Activated CD4-positive, alpha-beta T cell treated with anti-CD3 and anti-CD28 coated beads, Interleukin-2, amount 50 U/mL, for 1 hour (primary cell): ENCODE measurements around the gene MAP2.

Source experiments
- DNase-seq: peaks from one replicate; pipeline ENCODE4 v3.0.0-alpha.2; 2020

MAP2 gene

DNA sequence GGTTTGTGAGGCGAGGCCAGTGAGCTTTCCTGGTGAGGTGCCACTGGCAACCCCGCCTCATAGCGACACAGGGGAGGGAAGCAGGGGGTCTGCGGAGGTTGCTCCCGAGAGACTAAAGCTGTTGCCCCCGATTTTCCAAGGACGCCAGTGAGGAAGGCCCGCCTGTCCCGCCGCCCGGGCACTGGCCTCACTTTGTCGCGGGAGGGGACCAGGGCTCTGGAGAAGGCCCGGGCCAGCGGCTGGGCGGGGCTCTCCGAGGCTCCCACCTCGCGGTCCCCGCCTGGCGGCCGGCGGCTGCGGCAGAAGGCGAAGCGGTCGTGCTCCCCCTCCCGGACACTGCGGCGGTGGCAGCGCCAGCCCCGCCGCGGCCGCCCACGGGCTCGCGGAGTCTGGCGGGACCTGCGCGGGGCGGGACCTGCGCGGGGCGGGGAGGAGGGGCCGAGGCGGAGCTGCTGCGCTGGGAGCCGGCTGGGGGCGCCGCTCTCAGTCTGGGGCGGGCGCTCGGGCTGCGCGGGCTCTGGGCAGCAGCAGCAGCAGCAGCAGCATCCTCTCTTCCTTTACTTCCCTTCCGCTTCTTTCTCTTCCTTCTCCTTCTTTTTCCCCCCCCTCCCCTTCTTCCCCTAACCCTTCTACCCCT lies at the start of gene MAP2:
TSS of gene MAP2 (plus strand) at position 486 of the 637 bp plus-strand sequence. CDS start 229,124 bp downstream, outside the sequence.
- peak; percentile 26 for DNase-seq

- no peak for DNase-seq
Observed at GRCh38 chr2:209376686-209377085, 47.2 kb upstream of the MAP2 start.

DNA sequence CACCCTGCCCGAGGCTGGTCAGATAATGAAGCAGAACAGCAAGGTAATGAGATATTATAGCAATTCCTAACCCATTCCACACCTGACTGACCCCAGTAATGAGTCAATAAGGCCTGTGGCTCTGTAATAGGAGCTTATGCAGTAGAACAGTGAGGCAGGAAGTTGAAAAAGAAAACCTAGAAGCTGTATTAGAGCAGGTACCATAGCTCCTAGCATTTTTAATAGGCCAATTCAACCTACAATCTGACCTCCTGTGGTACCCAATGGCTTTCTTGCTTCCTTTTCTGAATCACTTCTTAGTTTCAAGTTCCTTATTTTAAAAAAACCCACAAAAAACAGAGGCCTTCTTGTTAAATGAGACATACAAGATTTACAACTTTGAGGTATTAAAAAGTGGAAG lies 43.6 kb upstream of the MAP2 start:
- DNase-seq, result no peak

DNA sequence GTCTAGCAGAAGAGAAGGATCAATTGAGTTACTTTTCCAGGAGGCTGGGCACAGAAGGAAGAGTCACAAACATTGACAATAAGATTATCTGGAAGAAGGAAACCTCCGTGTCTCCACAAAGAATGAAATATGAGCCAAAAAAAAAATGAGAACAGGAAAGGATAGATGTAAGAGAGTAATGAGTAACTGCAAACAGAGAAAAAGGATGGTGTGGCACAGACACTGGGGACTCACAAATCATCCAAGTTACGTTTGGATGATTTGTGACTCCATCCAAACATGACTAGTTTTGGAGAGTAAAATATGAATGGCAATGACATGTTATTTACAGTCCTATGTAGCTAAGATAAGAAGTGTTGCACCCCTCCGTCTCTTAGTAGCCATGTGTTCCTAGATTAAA lies 42.8 kb upstream of the MAP2 start:
- no peak for DNase-seq

- DNase-seq, result no peak
Observed at GRCh38 chr2:209382775-209383174, 41.1 kb upstream of the MAP2 start.

DNA sequence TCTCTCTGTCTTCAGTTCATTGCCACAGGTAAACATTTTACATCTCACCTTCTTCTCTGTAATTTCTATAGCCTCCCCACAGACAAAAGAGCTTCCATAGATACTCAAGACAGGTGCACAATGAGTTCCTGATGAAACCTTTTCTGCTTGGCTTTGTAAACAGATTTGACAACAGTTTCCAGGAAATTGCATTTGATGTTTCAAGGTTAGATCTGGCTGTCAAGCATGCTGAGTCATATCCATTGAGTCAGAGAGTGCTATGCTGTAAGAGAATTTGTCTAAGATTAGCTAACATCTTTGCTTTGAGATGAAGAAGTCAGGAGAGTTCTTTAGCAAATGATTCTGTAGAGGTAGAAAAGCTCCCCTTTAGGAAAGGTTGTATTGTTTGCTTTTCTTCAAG lies 40.6 kb upstream of the MAP2 start:
- DNase-seq, result no peak

DNA sequence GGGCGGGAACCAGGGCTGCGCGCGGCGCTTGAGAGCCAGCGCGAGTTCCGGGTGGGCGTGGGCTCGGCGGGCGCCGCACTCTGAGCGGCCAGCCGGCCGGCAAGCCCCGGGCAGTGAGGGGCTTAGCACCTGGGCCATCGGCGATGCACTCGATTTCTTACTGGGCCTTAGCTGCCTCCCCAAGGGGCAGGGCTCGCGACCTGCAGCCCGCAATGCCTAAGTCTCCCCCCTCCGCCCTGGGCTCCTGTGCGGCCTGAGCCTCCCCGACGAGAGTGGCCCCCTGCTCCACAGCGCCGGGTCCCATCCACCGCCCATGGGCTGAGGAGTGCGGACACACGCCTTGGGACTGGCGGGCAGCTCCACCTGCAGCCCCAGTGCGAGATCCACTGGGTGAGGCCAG lies 36.5 kb upstream of the MAP2 start:
- no peak for DNase-seq

- DNase-seq, result no peak
Observed at GRCh38 chr2:209388446-209389037, 35.3 kb upstream of the MAP2 start.

DNA sequence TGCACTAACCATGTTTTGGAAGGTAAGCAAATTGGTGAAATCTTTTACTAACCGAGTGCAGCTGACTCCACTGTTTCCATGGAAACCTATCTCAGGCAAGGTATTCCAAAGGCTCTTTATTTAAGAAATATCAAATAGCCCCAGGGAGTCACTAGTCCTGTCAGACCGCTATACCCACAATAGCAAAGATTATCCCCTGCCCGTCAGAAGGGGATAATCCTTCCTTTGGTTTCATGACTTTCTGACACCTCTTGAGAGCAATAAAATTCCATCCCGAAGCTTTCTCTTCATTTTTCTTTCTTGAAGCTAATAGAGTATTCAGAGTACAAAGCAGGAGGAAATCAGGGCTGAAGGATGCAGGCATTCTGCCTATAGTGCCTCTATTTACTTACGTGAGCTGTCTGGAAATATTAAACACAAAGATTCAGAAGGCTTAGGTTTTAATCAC lies 34.7 kb upstream of the MAP2 start:
- DNase-seq, result no peak

GRCh38 chr2:209390839-209391238 lies 33.0 kb upstream of the MAP2 start:
- DNase-seq, result no peak

DNA sequence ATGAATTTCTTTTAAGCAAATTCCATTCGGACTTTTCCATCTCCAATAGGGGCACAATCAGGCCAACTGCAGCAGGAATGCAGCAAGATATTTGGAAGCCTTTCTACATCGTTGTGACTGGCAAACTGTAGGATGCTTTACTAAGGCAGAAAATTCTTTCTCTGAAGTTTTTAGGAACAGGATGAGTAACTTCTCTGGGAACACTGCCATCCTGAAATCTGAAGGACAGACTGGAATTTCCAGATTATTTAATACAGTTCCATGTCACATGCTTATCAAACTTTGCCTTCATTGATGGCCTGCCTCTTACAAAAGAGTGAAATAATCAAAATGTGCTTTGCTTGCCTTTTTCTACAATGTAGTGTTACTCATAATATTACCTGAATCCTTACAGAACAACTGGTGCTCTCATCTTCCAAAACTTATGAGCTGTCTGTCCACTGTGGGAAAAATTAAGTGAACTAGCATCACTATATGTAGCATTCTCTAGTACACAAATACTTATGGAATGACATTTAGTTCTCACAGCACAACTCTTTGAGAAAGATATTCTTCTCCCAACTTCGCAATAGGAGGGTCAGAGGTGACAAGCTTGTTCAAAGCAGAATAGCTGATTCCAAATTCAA lies 32.0 kb upstream of the MAP2 start:
- DNase-seq, result no peak

DNA sequence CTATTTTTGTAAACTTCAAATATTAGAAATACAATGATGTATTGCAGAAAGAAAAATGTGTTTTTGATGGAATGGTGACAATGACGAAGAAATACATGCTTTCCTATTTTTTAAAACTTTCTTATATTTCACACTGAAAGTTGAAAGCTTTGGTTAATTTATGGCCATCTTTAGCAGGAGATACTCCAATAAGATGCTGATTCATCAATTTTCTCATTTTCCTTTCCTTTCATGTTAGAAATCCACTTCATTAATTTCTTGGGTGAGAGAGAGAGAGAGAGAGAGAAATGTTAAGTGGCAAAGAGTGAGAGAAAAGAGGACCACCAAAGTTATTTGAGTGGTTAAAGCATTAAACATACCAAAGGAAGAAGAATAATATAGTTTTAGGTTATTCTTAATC lies 28.6 kb upstream of the MAP2 start:
- no peak for DNase-seq

GRCh38 chr2:209395652-209396051 lies 28.2 kb upstream of the MAP2 start:
- DNase-seq, result no peak

GRCh38 chr2:209398463-209398862 lies 25.4 kb upstream of the MAP2 start:
- DNase-seq, result no peak

- no peak for DNase-seq
Observed at GRCh38 chr2:209401788-209402187, 22.1 kb upstream of the MAP2 start.

- no peak for DNase-seq
Observed at GRCh38 chr2:209411296-209411695, 12.6 kb upstream of the MAP2 start.

- no peak for DNase-seq
Observed at GRCh38 chr2:209411718-209412117, 12.1 kb upstream of the MAP2 start.

DNA sequence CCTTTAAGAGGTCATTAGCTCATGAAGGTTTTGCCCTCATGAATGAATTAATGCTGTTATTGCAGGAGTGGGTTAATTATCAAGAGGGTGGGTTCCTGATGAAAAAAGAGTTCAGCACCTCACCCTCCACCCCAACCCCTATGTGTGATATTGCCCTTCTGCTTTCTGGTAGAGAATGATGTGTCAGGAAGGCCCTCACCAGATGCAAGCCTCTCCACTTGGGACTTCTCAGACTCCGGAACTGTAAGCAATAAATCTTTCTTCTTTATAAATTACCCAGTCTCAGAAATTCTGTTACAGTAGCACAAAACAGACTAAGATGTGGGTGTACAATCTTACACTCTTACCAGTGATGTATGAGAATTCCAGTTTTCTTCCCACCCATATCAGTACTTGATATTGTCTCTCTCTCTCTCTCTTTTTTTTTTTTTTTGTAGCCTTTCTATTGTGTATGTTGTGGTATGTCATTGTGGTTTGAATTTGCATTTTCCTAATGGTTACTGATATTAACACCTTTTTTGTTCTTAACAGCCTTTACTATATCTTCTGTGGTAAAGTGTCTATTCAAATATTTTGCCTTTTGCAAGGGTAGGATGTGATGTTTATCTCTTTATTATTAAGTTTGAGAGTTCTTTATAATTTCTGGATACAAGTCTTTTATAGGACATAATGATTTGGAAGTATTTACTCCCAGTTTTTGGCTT lies 10.4 kb upstream of the MAP2 start:
- no peak for DNase-seq

GRCh38 chr2:209416913-209417312 lies 6.9 kb upstream of the MAP2 start:
- DNase-seq, result no peak

- DNase-seq, result no peak
Observed at GRCh38 chr2:209422191-209422754, 1.6 kb upstream of the MAP2 start.

DNA sequence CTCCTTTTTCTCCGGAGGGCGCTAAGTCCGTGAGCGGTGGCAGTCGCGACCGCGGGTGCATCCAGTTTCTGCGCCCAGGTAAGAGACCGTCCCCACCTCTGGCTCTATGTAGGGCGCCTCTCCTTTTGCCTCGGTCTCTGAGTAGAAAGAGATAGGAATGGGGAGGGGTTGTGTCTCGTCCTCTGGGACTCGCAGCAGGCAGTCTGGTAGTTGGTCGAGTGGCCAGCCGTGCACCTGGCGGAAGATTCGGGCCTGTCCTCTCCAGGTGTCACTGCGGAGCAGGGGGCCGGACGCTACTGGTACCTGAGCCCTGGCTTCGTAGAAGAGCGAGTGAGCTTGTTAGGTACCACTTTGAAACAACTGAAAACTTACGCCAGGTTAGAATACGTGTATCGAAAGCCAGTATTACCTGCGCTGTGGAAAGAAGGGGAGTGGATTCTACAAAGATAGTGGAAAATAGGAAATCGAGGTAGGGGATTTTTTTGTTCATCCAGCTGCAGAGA lies 403 bp downstream of the MAP2 start:
- no peak for DNase-seq

- no peak for DNase-seq
Observed at GRCh38 chr2:209424781-209425470, 1.1 kb downstream of the MAP2 start.
